GM19240 (cell line): ENCODE data around the gene TSC1.

Experiments used
- DNase-seq: peaks from one replicate; pipeline ENCODE4 v3.0.0; 2011; ENCODE audit warnings: low spot score; ENCODE audit not compliant: insufficient read length

Gene TSC1

DNA sequence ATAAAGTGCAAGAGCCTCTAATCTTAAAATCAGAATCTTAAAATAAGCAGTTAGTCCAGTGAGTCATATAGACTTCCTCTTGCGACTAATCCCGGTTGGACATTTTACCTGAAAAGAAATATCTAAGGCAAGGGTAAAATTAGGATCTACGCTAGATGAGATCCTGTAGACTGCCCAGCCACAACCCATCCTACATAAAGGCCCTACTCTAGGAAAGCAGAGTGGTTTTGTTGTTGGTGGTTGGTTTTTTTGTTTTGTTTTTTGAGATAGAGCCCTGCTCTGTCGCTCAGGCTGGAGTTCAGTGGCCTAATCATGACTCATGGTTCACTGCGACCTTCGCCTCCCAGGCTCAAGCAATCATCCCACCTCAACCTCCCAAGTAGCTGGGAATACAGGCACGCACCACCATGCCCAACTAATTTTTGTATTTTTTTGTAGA is 6.9 kb downstream of the TSC1 start:
- DNase-seq = no peak

GRCh38 chr9:132935026-132935425 is 9.4 kb downstream of the TSC1 start:
- DNase-seq = no peak

DNA sequence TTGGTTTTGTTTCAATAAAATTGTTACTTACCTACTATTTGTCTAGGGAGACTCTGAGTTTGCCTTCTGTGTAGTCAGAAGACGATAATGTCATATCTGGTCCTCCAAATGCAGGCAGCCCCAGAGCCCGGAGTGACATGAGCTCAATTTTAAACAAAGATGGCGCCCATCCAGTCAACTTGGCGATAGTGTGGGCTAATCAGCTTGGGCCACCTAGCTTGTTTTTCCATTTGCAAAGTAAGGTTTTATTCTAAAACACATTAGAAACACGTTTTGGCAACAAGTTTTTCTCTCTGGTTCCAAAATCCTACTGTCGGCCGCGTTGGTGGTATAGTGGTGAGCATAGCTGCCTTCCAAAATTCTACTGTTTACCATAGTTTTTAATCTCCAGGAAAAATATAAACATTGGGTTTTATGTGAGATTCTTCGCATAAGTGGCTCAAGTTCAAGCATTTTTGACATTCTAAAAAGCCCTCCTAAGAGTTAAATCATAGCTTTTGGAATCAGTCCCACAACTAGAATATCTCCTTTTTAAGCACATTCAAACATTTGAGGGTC is 13.2 kb downstream of the TSC1 start:
- no peak for DNase-seq

GRCh38 chr9:132927704-132928103 is 16.7 kb downstream of the TSC1 start:
- no peak for DNase-seq

GRCh38 chr9:132923346-132923902 is 21.0 kb downstream of the TSC1 start:
- no peak for DNase-seq

GRCh38 chr9:132919614-132920268 is 24.7 kb downstream of the TSC1 start:
- DNase-seq = no peak

DNA sequence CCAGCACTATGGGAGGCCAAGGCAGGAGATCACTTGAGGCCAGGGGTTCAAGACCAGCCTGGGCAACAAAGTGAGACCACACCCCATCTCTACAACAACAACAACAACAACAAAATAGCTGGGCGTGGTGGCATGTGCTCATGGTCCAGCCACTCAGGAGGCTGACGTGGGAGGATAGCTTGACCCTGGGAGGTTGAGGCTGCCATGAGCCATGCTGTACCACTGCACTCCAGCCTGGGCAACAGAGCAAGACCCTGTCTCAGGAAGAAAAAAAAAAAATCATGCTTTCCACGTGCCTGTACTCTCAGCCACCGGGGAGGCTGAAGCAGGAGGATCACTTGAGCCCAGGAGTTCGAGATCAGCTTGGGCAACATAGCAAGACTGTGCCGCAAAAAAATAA is 29.5 kb downstream of the TSC1 start:
- no peak for DNase-seq

DNA sequence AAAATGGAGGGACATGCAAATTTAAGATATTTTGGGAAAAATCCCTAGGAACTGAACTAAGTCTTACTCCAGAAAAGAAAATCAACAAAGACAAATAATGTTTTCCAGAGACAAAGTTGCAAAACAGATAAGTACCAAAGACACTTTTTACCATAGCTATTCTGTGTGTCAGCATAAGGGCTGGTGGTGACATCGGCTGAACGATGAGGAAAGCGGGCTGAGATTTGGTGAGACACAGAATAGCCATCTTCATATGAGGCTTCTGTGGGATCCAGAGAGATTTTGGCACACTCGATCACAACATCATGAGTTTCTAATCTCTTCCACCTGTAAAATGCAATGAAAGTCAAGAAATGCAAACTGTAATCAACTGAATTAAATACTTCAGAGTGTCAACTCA is 32.3 kb downstream of the TSC1 start:
- no peak for DNase-seq

DNA sequence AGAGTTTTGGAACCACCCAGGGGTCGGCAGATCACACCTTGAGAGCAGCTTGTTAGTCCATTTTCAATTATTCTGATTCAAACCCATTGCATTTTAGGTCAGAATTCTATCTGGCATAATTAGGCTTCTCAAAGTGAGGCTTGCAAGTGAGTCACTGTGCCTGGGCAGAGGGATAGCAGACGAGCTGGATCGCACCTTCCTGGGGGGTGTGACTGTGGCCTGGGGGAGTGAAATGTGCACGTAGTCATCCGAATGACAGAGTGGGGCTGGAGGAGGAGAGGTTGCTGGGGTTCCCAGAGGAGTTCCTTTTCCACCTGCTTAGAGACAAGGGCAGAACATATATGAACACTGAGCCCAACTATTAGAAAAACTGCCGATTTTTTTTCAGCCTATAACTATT is 34.0 kb downstream of the TSC1 start:
- DNase-seq = no peak

DNA sequence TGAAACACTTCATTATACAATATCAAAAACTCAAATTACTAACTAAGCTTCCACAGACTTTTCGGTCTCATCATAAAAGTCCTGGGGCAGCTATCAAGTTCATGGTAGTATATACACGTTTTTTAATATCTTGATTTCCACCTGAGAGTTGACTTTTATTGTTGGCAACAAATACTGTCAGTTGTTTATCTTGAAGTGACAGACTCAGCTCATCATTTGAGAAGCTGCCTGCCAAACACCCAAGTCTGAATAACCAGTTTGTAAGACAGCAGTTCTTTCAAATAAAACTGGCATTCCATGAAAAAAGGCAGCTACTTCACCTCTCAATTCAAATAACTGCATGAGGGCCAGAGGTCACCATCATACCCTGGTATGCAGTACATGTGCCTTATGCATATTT is 35.1 kb downstream of the TSC1 start:
- DNase-seq = no peak

DNA sequence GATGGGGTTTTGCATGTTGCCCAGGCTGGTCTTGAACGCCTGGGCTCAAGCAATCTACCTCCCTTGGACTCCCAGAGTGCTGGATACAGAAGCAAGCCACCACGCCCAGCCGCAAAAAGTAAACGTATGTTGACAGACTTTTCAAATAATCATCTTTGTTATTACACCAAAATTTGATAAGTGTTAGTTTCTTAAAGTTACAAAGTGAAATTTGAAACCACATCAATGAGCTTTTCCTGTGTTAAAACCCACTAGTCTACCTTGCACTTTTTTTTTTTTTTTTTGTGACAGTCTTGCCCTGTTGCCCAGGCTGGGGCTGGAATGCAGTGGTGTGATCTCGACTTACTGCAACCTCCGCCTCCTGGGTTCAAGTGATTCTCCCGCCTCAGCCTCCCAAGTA is 35.8 kb downstream of the TSC1 start:
- no peak for DNase-seq

DNA sequence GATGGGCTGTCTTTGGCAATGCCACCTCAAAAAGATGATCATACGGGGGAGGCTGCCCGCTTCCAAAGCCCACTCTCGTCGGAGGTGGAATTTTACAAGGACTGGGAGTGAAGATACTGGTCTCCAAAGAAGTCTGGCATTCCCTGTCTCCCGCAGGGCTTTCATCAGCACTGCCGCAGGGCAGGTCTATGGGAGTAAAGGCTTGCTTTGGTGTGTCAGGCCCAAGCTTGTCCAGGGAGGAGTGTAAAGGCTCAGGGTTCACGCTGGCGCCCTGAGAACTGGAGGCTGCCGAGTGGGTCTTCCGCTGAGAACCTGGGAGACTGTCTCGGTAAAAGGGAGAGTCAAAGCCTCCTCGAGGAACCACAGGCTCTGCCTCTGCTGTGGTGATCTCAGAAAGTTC is 38.7 kb downstream of the TSC1 start:
- DNase-seq = no peak

GRCh38 chr9:132903574-132904492 is 40.6 kb downstream of the TSC1 start:
- DNase-seq = no peak

- peak; percentile 83 for DNase-seq
Measured at GRCh38 chr9:132901858-132902831, 42.3 kb downstream of the TSC1 start.

DNA sequence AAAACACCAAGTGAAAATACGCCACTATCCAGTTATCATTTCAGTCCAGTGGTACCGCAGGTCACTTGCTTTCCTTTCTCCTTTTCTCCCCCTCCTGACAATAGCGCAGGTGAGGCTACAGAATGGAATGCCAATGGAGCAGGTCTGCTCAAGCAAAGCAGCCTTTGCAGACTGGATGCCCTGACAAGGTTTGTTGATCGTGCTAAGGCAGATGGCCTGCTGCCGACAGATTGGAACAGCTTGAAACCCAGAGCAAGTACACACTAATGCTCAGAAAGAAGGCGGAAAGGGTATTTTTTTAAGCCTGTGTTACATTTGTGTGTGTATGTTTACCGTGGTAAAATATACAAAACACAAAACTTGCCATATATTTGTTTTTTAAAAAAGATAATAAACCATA is 46.4 kb downstream of the TSC1 start:
- DNase-seq = no peak

DNA sequence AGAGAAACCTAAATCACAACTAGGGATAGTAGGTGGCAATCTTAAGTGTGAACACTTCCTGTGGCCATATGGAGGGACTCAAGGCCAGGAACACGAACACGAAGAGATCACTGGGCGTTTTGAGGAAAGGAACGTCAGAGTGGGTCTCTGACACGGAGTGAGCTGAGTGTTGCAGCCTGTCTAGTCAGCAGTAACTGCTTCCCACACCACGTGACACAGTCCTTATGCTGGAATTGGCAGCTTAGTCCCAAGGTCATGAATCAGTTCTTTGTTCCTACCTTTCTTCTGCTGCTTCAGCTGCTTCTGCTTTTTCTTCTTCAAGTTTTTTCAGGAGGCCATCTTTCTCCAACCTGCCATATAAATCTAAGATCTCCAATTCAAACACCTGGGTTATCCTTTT is 47.5 kb downstream of the TSC1 start:
- no peak for DNase-seq

GRCh38 chr9:132896264-132896663 is 48.2 kb downstream of the TSC1 start:
- DNase-seq = no peak

- DNase-seq = no peak
Measured at GRCh38 chr9:132894862-132895835, 49.3 kb downstream of the TSC1 start.

DNA sequence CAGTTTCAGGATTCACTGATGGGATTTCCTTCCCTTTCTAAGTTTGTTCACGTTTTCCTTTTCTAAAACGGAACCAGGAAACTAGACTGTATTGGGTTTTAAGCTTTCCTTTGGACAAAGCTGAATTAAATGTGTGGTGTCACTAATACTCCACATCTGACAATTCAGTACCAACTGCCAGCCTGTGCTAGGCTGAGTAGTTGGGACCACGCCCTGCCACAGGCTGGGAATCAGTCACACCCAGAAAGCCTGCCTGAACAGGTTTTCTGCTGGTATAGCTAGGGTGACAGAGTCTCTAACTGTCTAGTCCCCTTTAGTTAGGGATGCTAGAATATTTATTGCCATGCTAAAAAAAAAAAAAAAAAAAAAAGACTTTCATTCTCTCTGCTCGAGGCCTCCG is 50.1 kb downstream of the TSC1 start:
- DNase-seq = no peak

GRCh38 chr9:132892400-132892799 is 52.0 kb downstream of the TSC1 start:
- DNase-seq = no peak
